Inflammatory macrophage (primary cell): ENCODE measurements around the gene SMARCC1.

Experiments
- DNase-seq, 2 donors: peaks; one replicate each; pipeline ENCODE4 v3.0.0-alpha.2; 2020 to 2022

Gene SMARCC1

GRCh38 chr3:47583320-47584075 is 198.2 kb downstream of the SMARCC1 start:
- no peak for DNase-seq

- no peak for DNase-seq
Measured at GRCh38 chr3:47581835-47582234, 199.9 kb downstream of the SMARCC1 start.

- DNase-seq = no peak
Measured at GRCh38 chr3:47581422-47581821, 200.3 kb downstream of the SMARCC1 start.

- peak; percentile 72 to 91 for DNase-seq
Measured at GRCh38 chr3:47580481-47580880, 201.2 kb downstream of the SMARCC1 start.

- DNase-seq = no peak
Measured at GRCh38 chr3:47579875-47580274, 201.8 kb downstream of the SMARCC1 start.

- peak in 1 of 2 donors; percentile 43 for DNase-seq
Measured at GRCh38 chr3:47578691-47579632, 202.7 kb downstream of the SMARCC1 start, which contains the start of gene CSPG5. Gene CSPG5 (minus strand): TSS chr3:47578865. CDS start chr3:47578693, 172 bp downstream.

GRCh38 chr3:47578119-47578632 is 203.5 kb downstream of the SMARCC1 start:
- peak in 1 of 2 donors; percentile 13 for DNase-seq

- DNase-seq = peak in 1 of 2 donors; percentile 11
Measured at GRCh38 chr3:47577583-47578118, 204.0 kb downstream of the SMARCC1 start.

GRCh38 chr3:47573190-47574172 is 208.2 kb downstream of the SMARCC1 start:
- DNase-seq = no peak

- DNase-seq = no peak
Measured at GRCh38 chr3:47571391-47572175, 210.1 kb downstream of the SMARCC1 start.

- no peak for DNase-seq
Measured at GRCh38 chr3:47568901-47569300, 212.8 kb downstream of the SMARCC1 start.

GRCh38 chr3:47567149-47567548 is 214.5 kb downstream of the SMARCC1 start:
- no peak for DNase-seq

- no peak for DNase-seq
Measured at GRCh38 chr3:47566667-47567066, 215.0 kb downstream of the SMARCC1 start.

GRCh38 chr3:47565734-47566550 is 215.8 kb downstream of the SMARCC1 start:
- no peak for DNase-seq

GRCh38 chr3:47556351-47556750 is 225.3 kb downstream of the SMARCC1 start:
- DNase-seq = no peak

GRCh38 chr3:47554335-47554734 is 227.4 kb downstream of the SMARCC1 start:
- no peak for DNase-seq

- no peak for DNase-seq
Measured at GRCh38 chr3:47553407-47553806, 228.3 kb downstream of the SMARCC1 start.

- peak in 1 of 2 donors; percentile 30 for DNase-seq
Measured at GRCh38 chr3:47542471-47543173, 239.1 kb downstream of the SMARCC1 start.

GRCh38 chr3:47541583-47542108 is 240.0 kb downstream of the SMARCC1 start:
- DNase-seq = no peak
